Dedifferentiated amniotic fluid mesenchymal stem cell (primary cell): ENCODE data around the gene CEP192.
A peak's percentile ranks its signal among the peaks of the same experiment; 100 is the strongest.

Experiments
- DNase-seq: peaks from one replicate; pipeline ENCODE4 v3.0.0-alpha.2; 2016; ENCODE audit errors: extremely low spot score

The CEP192 gene

DNA sequence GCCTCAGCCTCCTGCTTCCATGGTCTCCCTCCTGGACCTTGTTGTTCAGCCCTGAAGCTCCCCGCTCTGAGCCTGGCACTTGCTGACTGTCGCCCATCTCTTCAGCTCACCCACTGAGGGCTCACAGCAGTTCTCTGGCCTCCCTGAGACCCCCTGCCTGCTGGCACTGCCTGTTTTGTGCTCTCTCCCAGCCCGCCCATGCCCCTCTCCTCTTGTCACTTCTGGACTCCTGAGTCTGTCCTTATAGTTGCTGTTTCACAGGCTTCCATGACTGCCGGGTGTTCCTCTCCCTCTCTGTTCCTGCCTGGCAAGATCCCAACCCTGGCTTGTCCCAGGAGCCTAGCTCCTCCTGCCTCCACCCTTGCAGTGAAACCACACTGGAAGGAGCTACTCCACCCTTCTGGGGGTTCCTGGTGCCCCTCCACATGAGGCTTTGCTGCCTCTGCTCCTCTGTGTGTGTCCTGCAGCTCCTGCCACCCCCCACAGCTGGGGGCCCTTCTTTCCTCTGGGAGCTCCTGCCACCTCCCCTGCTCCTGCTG, 110.6 kb downstream of the CEP192 start:
- DNase-seq, result no peak

DNA sequence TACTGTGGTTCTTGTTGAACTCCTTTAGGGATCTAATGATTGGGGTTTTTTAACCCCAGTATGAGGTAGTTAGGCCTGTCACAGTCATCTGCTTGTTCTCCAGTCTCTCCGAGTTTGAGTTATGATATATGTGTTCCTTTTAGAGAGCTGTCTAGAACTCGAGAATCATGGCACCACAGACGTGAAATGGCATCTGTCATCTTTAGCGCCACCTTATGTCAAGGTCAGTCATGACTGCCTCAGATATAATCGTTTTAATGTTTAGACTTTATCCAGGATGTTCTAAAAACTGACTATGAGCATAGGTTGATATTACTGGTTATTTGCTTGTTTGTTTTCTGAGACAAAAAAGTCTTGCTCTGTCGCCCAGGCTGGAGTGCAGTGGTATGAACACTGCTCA, 112.2 kb downstream of the CEP192 start:
- DNase-seq, result no peak

DNA sequence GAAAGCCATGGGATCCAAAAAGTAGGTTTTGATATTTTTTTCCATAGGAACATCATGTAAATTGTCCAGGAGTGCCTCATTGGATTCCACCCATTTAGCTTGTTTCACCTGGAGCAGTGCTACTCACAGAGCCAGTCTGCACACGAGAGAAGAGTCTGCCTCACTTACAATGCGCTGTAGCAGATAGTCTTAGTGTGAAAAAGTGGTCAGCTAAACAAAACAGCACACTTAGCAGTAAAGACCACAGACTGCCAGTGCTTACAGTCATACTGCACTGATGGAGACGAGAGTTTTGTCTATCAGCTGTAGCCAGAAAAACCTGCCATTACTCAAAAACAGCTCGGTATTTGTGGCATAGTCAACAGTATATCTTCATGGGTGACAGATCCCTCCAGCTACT, 113.9 kb downstream of the CEP192 start:
- no peak for DNase-seq

GRCh38 chr18:13107074-13107473, 115.9 kb downstream of the CEP192 start:
- DNase-seq, result no peak

DNA sequence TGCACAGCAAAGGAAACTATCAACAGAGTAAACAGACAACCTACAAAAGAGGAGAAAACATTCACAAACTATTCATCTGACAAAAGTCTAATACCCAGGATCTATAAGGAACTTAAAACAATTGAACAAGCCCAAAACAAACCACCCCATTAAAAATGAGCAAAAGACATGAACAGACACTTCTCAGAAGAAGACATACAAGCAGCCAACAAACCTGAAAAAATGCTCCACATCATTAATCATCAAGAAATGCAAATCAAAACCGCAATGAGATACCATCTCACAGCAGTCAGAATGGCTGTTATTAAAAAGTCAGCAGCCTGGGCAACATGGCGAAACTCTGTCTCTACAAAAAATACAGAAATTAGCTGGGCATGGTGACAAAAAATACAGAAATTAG, 117.2 kb downstream of the CEP192 start:
- no peak for DNase-seq

GRCh38 chr18:13110559-13110958, 119.4 kb downstream of the CEP192 start:
- no peak for DNase-seq

DNA sequence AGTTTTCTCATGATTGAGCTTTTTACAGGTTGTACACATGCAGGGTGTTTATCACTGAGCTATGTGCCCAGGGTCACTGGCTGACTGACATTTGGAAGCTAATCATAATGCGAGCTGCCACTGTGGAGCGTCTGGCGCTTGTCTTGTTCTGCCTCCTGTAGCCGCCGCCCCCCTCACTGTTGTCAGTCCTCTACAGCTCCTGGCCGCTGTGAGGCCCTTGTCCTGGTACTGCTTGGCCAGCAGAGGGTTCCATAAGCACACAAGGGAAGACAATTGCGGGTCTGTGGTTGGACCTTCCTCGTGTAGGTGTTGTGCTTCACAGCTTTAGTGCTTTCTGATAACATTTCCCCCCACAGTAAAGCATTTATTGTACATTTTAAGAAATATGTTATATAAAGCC, 121.8 kb downstream of the CEP192 start:
- DNase-seq, result no peak

- DNase-seq, result no peak
Observed at GRCh38 chr18:13120255-13120654, 129.1 kb downstream of the CEP192 start.

GRCh38 chr18:13120983-13121441, 129.8 kb downstream of the CEP192 start:
- peak; percentile 47 for DNase-seq

DNA sequence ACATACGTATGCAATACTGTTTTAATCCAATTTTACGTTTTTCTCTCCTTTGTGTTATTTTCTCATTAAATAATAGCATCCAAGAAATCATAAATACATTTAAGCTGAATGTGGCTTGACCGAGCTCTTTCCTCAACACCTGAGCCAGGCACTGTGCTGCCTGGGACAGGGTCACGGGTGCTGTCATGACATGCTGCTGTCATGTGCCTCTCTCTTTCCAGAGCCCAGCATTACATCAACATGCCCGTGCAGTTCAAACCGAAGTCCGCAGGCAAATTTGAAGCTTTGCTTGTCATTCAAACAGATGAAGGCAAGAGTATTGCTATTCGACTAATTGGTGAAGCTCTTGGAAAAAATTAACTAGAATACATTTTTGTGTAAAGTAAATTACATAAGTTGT, 133.2 kb downstream of the CEP192 start:
- DNase-seq, result no peak

DNA sequence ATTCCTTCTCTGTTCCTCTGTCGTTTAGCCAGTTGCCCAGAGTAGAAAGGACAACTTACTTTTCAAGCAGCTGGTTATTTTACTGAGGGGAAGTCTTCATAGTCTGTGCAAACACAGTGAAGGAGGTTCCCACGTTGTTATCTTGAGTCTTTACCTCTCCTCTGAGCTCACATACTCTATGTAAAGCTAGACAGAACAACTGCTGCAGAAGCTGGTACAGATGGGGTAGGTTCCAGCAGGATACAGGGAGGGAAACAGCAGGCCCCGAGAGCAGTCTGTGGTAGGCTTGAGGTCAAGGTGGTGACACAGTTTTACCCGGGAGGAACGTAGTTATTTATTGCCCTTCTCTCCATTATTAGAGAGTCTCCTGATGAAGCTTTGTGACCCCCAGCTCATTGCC, 134.0 kb downstream of the CEP192 start:
- no peak for DNase-seq

- DNase-seq, result no peak
Observed at GRCh38 chr18:13126966-13127598, 135.9 kb downstream of the CEP192 start.

- DNase-seq, result no peak
Observed at GRCh38 chr18:13131283-13131682, 140.1 kb downstream of the CEP192 start.

GRCh38 chr18:13134551-13135401, 143.6 kb downstream of the CEP192 start:
- no peak for DNase-seq

- no peak for DNase-seq
Observed at GRCh38 chr18:13136056-13136903, 145.1 kb downstream of the CEP192 start.

DNA sequence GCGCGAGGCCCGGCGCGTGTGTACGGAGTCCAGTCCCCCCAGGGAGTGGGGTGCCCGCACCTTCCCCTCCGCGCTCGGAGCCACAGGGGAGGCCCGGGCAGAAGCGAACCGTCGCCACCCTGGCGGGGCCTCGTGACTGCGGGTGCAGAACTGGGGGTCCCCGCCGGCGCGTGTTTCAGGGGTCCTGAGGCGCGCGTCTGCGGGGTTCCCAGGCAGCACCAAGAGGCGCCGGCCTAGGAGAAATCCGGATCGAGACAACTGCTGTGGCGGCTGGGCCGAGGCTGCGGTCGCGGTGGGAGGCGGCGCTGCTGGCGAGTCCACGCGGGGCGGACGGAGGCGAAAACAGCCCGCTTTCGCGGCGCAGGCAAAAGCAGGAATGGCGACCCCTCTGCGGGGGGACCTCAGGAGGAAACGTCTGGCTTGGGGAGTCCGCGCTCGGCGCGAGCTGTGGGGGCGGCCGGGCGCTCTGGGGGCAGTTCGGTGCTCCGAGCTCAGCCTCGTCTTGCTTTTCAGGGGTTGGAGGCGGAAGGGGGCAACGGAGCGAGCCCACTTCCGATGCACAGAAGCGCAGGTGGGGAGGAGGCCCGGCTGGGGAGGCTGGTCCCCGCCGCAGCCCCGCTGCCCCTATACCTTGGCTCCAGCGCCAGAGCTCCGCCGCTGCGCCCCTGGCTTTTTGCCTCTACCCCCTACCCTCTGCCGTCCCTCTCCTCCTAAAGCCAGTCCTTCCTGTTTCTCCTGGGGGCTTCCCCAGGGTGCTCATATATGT, 145.9 kb downstream of the CEP192 start:
- DNase-seq, result no peak

DNA sequence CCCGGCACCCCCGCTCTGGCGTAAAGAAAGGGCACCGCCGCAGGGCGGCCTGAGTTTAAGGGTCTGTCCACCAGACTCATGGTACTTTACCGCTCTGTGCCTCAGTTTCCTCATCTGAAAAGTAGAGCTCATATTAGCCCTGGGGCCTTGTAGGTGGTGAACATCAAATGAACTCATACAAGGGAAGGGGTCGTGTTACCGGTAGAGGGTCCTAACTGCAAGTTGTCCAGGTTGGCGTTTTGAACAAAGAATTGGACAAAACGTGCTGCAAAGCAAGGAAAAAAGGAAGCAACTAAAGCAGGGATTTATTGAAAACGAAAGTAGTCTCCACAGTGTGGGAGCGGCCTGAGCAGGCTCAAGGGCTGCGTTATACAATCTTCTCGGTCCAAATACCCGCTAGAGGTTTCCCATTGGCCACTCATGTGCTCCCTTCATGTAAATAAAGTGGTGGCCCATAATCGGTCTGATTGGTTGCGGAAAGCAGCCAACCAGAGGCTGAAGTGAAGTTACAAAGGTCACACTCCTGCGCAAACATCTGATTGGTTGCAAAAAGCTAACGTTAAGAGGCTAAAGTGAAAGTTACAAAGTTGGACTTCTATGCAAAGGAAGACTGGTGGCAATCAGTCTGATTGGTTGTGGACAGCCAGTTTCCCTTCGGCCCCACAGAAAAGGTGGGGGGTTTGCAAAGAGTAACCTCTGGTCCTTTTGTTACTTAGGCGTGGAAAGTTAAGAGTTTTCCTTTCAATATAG, 146.7 kb downstream of the CEP192 start:
- no peak for DNase-seq

GRCh38 chr18:13138420-13139139, 147.4 kb downstream of the CEP192 start:
- no peak for DNase-seq

DNA sequence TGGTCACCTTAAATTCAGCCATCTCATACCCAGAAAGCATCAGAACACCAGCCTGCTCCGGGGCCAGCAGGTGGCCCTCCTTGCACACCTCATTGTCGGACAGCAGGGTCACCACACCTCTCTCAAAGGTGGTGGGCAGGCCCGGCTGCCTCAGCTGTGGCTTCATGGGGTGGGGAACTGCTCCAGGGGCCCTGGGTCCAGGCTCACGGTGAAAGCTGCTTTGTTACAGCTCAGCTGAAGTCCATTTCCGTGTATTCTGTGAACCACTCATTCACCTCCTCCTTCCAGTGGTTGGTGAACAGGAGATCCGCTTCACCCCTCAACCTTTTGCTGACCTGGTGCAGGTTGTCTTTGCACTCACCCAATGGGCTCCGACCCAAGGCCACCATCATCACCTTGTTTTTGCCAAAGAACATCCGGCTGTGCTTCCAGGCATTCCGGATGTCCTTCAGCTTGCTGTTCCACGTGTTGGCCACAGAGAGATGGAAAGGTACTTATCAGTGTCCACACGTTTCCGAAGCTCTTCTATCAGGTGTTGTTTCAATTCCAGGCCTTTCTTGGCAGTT, 148.8 kb downstream of the CEP192 start:
- no peak for DNase-seq

GRCh38 chr18:13141209-13141608, 150.0 kb downstream of the CEP192 start:
- no peak for DNase-seq
